Fibroblast of skin of right quadriceps (primary cell): ENCODE data around the gene GPX4.

ENCODE experiments used
- DNase-seq: peaks from one replicate; pipeline ENCODE4 v3.0.0-alpha.2; 2013

GPX4 gene

GRCh38 chr19:1103708-1104310 is at the start of gene GPX4:
GPX4 (plus strand) TSS chr19:1103994; CDS start chr19:1104044, 50 bp downstream.
- DNase-seq, result peak; percentile 100

GRCh38 chr19:1054102-1055027 is 49.4 kb upstream of the GPX4 start:
- DNase-seq, result no peak

- no peak for DNase-seq
These were observed 48.8 kb upstream of the GPX4 start for GRCh38 chr19:1055028-1055425.

- no peak for DNase-seq
These were observed 47.7 kb upstream of the GPX4 start for GRCh38 chr19:1055886-1056620.

- peak; percentile 70 for DNase-seq
These were observed 46.5 kb upstream of the GPX4 start for GRCh38 chr19:1057176-1057855.

GRCh38 chr19:1058112-1058511 is 45.7 kb upstream of the GPX4 start:
- DNase-seq, result no peak

- no peak for DNase-seq
These were observed 43.1 kb upstream of the GPX4 start for GRCh38 chr19:1060689-1061088.

GRCh38 chr19:1061987-1062386 is 41.8 kb upstream of the GPX4 start:
- no peak for DNase-seq

- DNase-seq, result no peak
These were observed 41.3 kb upstream of the GPX4 start for GRCh38 chr19:1062387-1063029.

- no peak for DNase-seq
These were observed 40.5 kb upstream of the GPX4 start for GRCh38 chr19:1063030-1063908.

- DNase-seq, result no peak
These were observed 39.7 kb upstream of the GPX4 start for GRCh38 chr19:1063909-1064660.

GRCh38 chr19:1064661-1065605 is 38.9 kb upstream of the GPX4 start:
- peak; percentile 49 for DNase-seq

GRCh38 chr19:1065606-1066109 is 38.1 kb upstream of the GPX4 start:
- DNase-seq, result no peak

GRCh38 chr19:1066251-1066747 is 37.5 kb upstream of the GPX4 start:
- DNase-seq, result no peak

GRCh38 chr19:1066748-1067340 is 37.0 kb upstream of the GPX4 start, which contains the start of gene ARHGAP45:
ARHGAP45 (plus strand) TSS chr19:1067167; CDS start chr19:1067406, 239 bp downstream.
- DNase-seq, result no peak

GRCh38 chr19:1067341-1067957 is 36.3 kb upstream of the GPX4 start:
- no peak for DNase-seq

GRCh38 chr19:1068009-1069001 is 35.5 kb upstream of the GPX4 start:
- no peak for DNase-seq
